ENCODE measurements around the gene TSPYL6. TPM values are rescaled to one million over a fixed set of nuclear protein-coding genes. Genes with fewer than 3 reads are reported as not detected.

Gene TSPYL6
- polyA plus RNA-seq, 2 of the 4 experiments (the other 2 are of a cell fraction): not detected

GRCh38 chr2:54240515-54241469 lies 15.2 kb downstream of the TSPYL6 start:
- Histone ChIP-seq H3K9me3 (peaks cover 3% of the 10 kb centered on the region; the same call in 1 of the 3 replicates), H3K4me2 (no peak overlapping the region), H3K4me1 (no peaks in the 10 kb centered on the region), H3K4me3 (no peak overlapping the region), H3K27ac (no peak overlapping the region)
- FAIRE-seq (no peak), ATAC-seq (no peak), DNase-seq (ENCODE audit: low read depth in 1 of 2, low spot score in 1 of 2) (no peak)
- TF ChIP-seq, protein P1, sequence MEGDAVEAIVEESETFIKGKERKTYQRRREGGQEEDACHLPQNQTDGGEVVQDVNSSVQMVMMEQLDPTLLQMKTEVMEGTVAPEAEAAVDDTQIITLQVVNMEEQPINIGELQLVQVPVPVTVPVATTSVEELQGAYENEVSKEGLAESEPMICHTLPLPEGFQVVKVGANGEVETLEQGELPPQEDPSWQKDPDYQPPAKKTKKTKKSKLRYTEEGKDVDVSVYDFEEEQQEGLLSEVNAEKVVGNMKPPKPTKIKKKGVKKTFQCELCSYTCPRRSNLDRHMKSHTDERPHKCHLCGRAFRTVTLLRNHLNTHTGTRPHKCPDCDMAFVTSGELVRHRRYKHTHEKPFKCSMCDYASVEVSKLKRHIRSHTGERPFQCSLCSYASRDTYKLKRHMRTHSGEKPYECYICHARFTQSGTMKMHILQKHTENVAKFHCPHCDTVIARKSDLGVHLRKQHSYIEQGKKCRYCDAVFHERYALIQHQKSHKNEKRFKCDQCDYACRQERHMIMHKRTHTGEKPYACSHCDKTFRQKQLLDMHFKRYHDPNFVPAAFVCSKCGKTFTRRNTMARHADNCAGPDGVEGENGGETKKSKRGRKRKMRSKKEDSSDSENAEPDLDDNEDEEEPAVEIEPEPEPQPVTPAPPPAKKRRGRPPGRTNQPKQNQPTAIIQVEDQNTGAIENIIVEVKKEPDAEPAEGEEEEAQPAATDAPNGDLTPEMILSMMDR (IDR thresholded peaks at IDR 0.05): no peak
- TF ChIP-seq CEBPB (IDR thresholded peaks at IDR 0.05): no peak
- TF ChIP-seq GATA3 (IDR thresholded peaks at IDR 0.05; ENCODE audit: borderline replicate concordance): no peak
- CTCF ChIA-PET: interaction anchor here (1.0 kb wide), 1 partner anchor 24 kb away, joined by 3 read pairs; no protein-coding TSS in a partner anchor
- POLR2A ChIA-PET: no interaction called here
- WGBS (ENCODE audit: missing lambda C conversion rate): 34% methylated on average over 5 of the region's 5 CpGs

- Histone ChIP-seq H3K4me1 (no peaks in the 10 kb centered on the region), H3K4me2 (no peak overlapping the region), H3K27ac (no peak overlapping the region), H3K9me3 (peaks cover 3% of the 10 kb centered on the region; the same call in 1 of the 3 replicates), H3K4me3 (no peak overlapping the region)
- no peak for FAIRE-seq
- no peak for DNase-seq (ENCODE audit: low read depth in 1 of 2, low spot score in 1 of 2)
- no peak; a peak in 1 of 6 replicates for ATAC-seq
- 59% methylated on average over 1 of the region's 1 CpG for WGBS (ENCODE audit: missing lambda C conversion rate)
- no peak for TF ChIP-seq ZNF302 (CRISPR knock-in tag; IDR thresholded peaks at IDR 0.05)
- TF ChIP-seq RNF2 (IDR thresholded peaks at IDR 0.05; ENCODE audit: borderline replicate concordance, low read depth): no peak
- no peak for TF ChIP-seq HOXB5 (CRISPR knock-in tag; IDR thresholded peaks at IDR 0.05)
- no peak for TF ChIP-seq CBX2 (IDR thresholded peaks at IDR 0.05; ENCODE audit: borderline replicate concordance, low read depth)
- TF ChIP-seq, protein P2, sequence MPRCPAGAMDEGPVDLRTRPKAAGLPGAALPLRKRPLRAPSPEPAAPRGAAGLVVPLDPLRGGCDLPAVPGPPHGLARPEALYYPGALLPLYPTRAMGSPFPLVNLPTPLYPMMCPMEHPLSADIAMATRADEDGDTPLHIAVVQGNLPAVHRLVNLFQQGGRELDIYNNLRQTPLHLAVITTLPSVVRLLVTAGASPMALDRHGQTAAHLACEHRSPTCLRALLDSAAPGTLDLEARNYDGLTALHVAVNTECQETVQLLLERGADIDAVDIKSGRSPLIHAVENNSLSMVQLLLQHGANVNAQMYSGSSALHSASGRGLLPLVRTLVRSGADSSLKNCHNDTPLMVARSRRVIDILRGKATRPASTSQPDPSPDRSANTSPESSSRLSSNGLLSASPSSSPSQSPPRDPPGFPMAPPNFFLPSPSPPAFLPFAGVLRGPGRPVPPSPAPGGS (IDR thresholded peaks at IDR 0.05): no peak
- TF ChIP-seq JUNB (IDR thresholded peaks at IDR 0.05): no peak
- TF ChIP-seq EHMT2 (IDR thresholded peaks at IDR 0.05; ENCODE audit: low read depth): no peak
- TF ChIP-seq JUN (IDR thresholded peaks at IDR 0.05): no peak
- no peak for TF ChIP-seq KDM1A (IDR thresholded peaks at IDR 0.05; ENCODE audit: low read depth)
- no peak for TF ChIP-seq ELK1 (IDR thresholded peaks at IDR 0.05; ENCODE audit: low read depth, low read length)
- no peak for TF ChIP-seq EP300 (IDR thresholded peaks at IDR 0.05)
- TF ChIP-seq, protein P1 (IDR thresholded peaks at IDR 0.05): no peak
- TF ChIP-seq NR3C1 (IDR thresholded peaks at IDR 0.05): no peak
- TF ChIP-seq, protein P3, sequence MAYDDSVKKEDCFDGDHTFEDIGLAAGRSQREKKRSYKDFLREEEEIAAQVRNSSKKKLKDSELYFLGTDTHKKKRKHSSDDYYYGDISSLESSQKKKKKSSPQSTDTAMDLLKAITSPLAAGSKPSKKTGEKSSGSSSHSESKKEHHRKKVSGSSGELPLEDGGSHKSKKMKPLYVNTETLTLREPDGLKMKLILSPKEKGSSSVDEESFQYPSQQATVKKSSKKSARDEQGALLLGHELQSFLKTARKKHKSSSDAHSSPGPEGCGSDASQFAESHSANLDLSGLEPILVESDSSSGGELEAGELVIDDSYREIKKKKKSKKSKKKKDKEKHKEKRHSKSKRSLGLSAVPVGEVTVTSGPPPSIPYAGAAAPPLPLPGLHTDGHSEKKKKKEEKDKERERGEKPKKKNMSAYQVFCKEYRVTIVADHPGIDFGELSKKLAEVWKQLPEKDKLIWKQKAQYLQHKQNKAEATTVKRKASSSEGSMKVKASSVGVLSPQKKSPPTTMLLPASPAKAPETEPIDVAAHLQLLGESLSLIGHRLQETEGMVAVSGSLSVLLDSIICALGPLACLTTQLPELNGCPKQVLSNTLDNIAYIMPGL (CRISPR knock-in tag; IDR thresholded peaks at IDR 0.05; ENCODE audit: borderline replicate concordance): no peak
- no peak for TF ChIP-seq MAFK (IDR thresholded peaks at IDR 0.05; ENCODE audit: partially characterized antibody)
- no peak for TF ChIP-seq MAZ (IDR thresholded peaks at IDR 0.05; ENCODE audit: borderline replicate concordance, low read depth, low read length)
- TF ChIP-seq SMC3 (IDR thresholded peaks at IDR 0.05): no peak
- ChIA-PET CTCF (interaction anchor here (0.7 to 1.3 kb wide), 2 partner anchors 10 to 15 kb away, joined by 3 to 6 read pairs; no protein-coding TSS in a partner anchor), POLR2A (no interaction called here)
Measured at GRCh38 chr2:54239427-54239826, 16.6 kb downstream of the TSPYL6 start.

Data from A549 (cell line).